PC-3 (cell line): ENCODE results near the gene DEFB128. TPM values are rescaled to one million over a fixed set of nuclear protein-coding genes. Genes with fewer than 3 reads are reported as not detected.

Experiments
- ATAC-seq: fragments of 200-7000 bp; cut with Tn5 transposase; 2 replicates; pipeline ENCODE4 v1.9.1; 2020; ENCODE audit warnings: mild to moderate bottlenecking, moderate library complexity
- BruUV-seq: library from RNA; stranded (reverse); fragments of 400-500 nt; replicated peaks from 2 replicates; lab custom pipeline; 2021; lab: Mats Ljungman, UMichigan
- CTCF ChIA-PET: fragments of 300-600 bp; sonication (Branson Sonifier 250); formaldehyde crosslinking; loops from one replicate; lab custom pipeline; 2022; ENCODE audit warnings: antibody characterized with exemption; lab: Charles Lee
- POLR2A ChIA-PET: fragments of 300-600 bp; sonication (Branson Sonifier 250); formaldehyde crosslinking; loops from one replicate; lab custom pipeline; 2022; ENCODE audit warnings: antibody characterized with exemption; ENCODE audit not compliant: unreplicated experiment; lab: Charles Lee
- DNase-seq: peaks from one replicate; pipeline ENCODE4 v3.0.0-alpha.2; 2015
- H2AFZ ChIP-seq: fragments of 300-600 bp; sonication (generic); 2 replicates; pipeline ENCODE4 v1.6.0; 2016; ENCODE audit warnings: antibody characterized with exemption, low read length
- H3F3A ChIP-seq: fragments of 300-600 bp; sonication (generic); one replicate; pipeline ENCODE4 v1.6.0; 2017; ENCODE audit warnings: antibody characterized with exemption, low read length, control low read depth, mild to moderate bottlenecking; ENCODE audit not compliant: unreplicated experiment
- H3K27ac ChIP-seq: fragments of 300-600 bp; sonication (generic); 2 replicates; pipeline ENCODE4 v1.5.1; 2016; ENCODE audit warnings: mild to moderate bottlenecking, low read length
- H3K27me3 ChIP-seq: fragments of 300-600 bp; sonication (generic); 2 replicates; pipeline ENCODE4 v1.6.1; 2016; ENCODE audit warnings: low read length, mixed read lengths
- H3K36me3 ChIP-seq: fragments of 300-600 bp; sonication (generic); 2 replicates; pipeline ENCODE4 v1.6.1; 2016; ENCODE audit warnings: low read depth, mixed run types, low read length, mixed read lengths
- H3K4me1 ChIP-seq: fragments of 300-600 bp; sonication (generic); 2 replicates; pipeline ENCODE4 v1.5.1; 2016; ENCODE audit warnings: low read length; ENCODE audit not compliant: insufficient read depth
- H3K4me2 ChIP-seq: fragments of 300-600 bp; sonication (generic); 2 replicates; pipeline ENCODE4 v1.6.0; 2016; ENCODE audit warnings: low read length
- H3K4me3 ChIP-seq: fragments of 300-600 bp; sonication (generic); 2 replicates; pipeline ENCODE4 v1.5.1; 2016; ENCODE audit warnings: mild to moderate bottlenecking, low read length, mixed read lengths
- H3K79me2 ChIP-seq: fragments of 300-600 bp; sonication (generic); 2 replicates; pipeline ENCODE4 v1.6.1; 2017; ENCODE audit warnings: low read length, mixed read lengths
- H3K9ac ChIP-seq: fragments of 300-600 bp; sonication (generic); 2 replicates; pipeline ENCODE4 v1.6.0; 2016; ENCODE audit warnings: mild to moderate bottlenecking, low read length
- H3K9me2 ChIP-seq: fragments of 300-600 bp; sonication (generic); replicated peaks from 2 replicates; pipeline ENCODE4 v1.6.1; 2016; ENCODE audit warnings: mixed run types, low read length, mixed read lengths
- H3K9me3 ChIP-seq: fragments of 300-600 bp; sonication (generic); 2 replicates; pipeline ENCODE4 v1.6.1; 2016; ENCODE audit warnings: low read length, mixed read lengths
- H4K20me1 ChIP-seq: fragments of 300-600 bp; sonication (generic); 2 replicates; pipeline ENCODE4 v1.6.1; 2016; ENCODE audit warnings: low read length, mixed read lengths
- CTCF ChIP-seq: fragments of 300-600 bp; sonication (generic); conservative IDR thresholded peaks from 2 replicates; pipeline ENCODE4 v1.5.1; 2017; ENCODE audit warnings: antibody characterized with exemption, low read depth, mild to moderate bottlenecking, low read length
- EZH2 ChIP-seq: fragments of 300-600 bp; sonication (generic); IDR thresholded peaks from one replicate; pipeline ENCODE4 v1.6.1; 2017; ENCODE audit warnings: antibody characterized with exemption, mild to moderate bottlenecking, low read length; ENCODE audit not compliant: unreplicated experiment
- EZH2phosphoT487 ChIP-seq: fragments of 300-600 bp; sonication (generic); IDR thresholded peaks from 2 replicates; pipeline ENCODE4 v1.6.1; 2018; ENCODE audit warnings: mild to moderate bottlenecking, antibody characterized with exemption, low read length, borderline replicate concordance
- intact Hi-C: fragments of 100-400 bp; cut with micrococcal nuclease; formaldehyde crosslinking; loops from 2 replicates; pipeline ENCODE4 v1.9.0; 2023
- total RNA-seq: library from RNA; depleted of rRNA; stranded (reverse); fragments of >200 nt; gene quantifications from 2 replicates; pipeline ENCODE4 v1.2.3, GENCODE V29; 2014

The DEFB128 gene
- total RNA-seq, 1 experiment from 2014 or later = not detected

GRCh38 chr20:198225-198624 lies 8.7 kb upstream of the DEFB128 start:
- H3F3A ChIP-seq = no peaks in the 10 kb centered on the region
- H3K27me3 ChIP-seq = peaks cover 38% of the 10 kb centered on the region; the same call in 1 of the 2 replicates
- no TSS peak for BruUV-seq
- no peaks in the 10 kb centered on the region for H3K9me2 ChIP-seq
- no peaks in the 10 kb centered on the region for H3K9me3 ChIP-seq
- ChIA-PET CTCF (no interaction called here), POLR2A (no interaction called here)
- no peak for DNase-seq
- no peak for ATAC-seq
- H3K27ac ChIP-seq = no peak overlapping the region
- H3K36me3 ChIP-seq = no peaks in the 10 kb centered on the region
- H3K4me1 ChIP-seq = no peaks in the 10 kb centered on the region
- no peaks in the 10 kb centered on the region for H4K20me1 ChIP-seq
- no peak overlapping the region for H3K4me2 ChIP-seq
- H3K9ac ChIP-seq = no peak overlapping the region
- TF ChIP-seq EZH2phosphoT487 = no peak
- TF ChIP-seq EZH2 = no peak
- no peak for TF ChIP-seq CTCF
- H3K79me2 ChIP-seq = no peaks in the 10 kb centered on the region
- H2AFZ ChIP-seq = no peak overlapping the region
- no peak overlapping the region for H3K4me3 ChIP-seq
- intact Hi-C loops = no loop called here

GRCh38 chr20:187733-188132 lies 1.8 kb downstream of the DEFB128 start:
- intact Hi-C loops = no loop called here
- Histone ChIP-seq H3K79me2 (no peaks in the 10 kb centered on the region), H3F3A (no peaks in the 10 kb centered on the region), H4K20me1 (no peaks in the 10 kb centered on the region), H3K9me2 (no peaks in the 10 kb centered on the region), H3K27ac (no peak overlapping the region), H3K4me3 (no peak overlapping the region), H3K9me3 (peaks cover 6% of the 10 kb centered on the region; the same call in 1 of the 2 replicates), H3K27me3 (peaks cover 62% of the 10 kb centered on the region), H3K9ac (no peak overlapping the region), H3K4me1 (no peaks in the 10 kb centered on the region), H3K4me2 (no peak overlapping the region), H3K36me3 (no peaks in the 10 kb centered on the region), H2AFZ (no peak overlapping the region)
- ChIA-PET POLR2A (no interaction called here), CTCF (no interaction called here)
- BruUV-seq = no TSS peak
- ATAC-seq = no peak
- no peak for DNase-seq
- no peak for TF ChIP-seq CTCF
- TF ChIP-seq EZH2phosphoT487 = no peak
- no peak for TF ChIP-seq EZH2

GRCh38 chr20:184288-184687 lies 5.2 kb downstream of the DEFB128 start:
- Histone ChIP-seq H3K9ac (no peak overlapping the region), H2AFZ (no peak overlapping the region), H3K4me3 (no peak overlapping the region), H3K9me3 (no peaks in the 10 kb centered on the region), H3K4me2 (no peak overlapping the region), H3K36me3 (no peaks in the 10 kb centered on the region), H3K27me3 (peaks cover 63% of the 10 kb centered on the region), H3F3A (no peaks in the 10 kb centered on the region), H3K9me2 (no peaks in the 10 kb centered on the region), H3K4me1 (no peaks in the 10 kb centered on the region), H3K79me2 (no peaks in the 10 kb centered on the region), H3K27ac (no peak overlapping the region), H4K20me1 (no peaks in the 10 kb centered on the region)
- no TSS peak for BruUV-seq
- intact Hi-C loops = no loop called here
- TF ChIP-seq EZH2 (no peak), EZH2phosphoT487 (no peak), CTCF (no peak)
- no peak for ATAC-seq
- no peak for DNase-seq
- POLR2A ChIA-PET = no interaction called here
- CTCF ChIA-PET = no interaction called here
